GM23338 (cell line): ENCODE measurements around the gene IGSF21.

Source experiments
- EZH2 ChIP-seq: fragments of 200-600 bp; sonication (generic); IDR thresholded peaks from one replicate; pipeline ENCODE4 v1.8.0; 2017; ENCODE audit warnings: antibody characterized with exemption, mild to moderate bottlenecking, low read depth; ENCODE audit not compliant: unreplicated experiment
- EZH2phosphoT487 ChIP-seq: fragments of 200-600 bp; sonication (generic); IDR thresholded peaks from one replicate; pipeline ENCODE4 v1.8.1; 2018; ENCODE audit warnings: antibody characterized with exemption; ENCODE audit not compliant: unreplicated experiment
- POLR2AphosphoS5 ChIP-seq: IDR thresholded peaks from 2 replicates; pipeline ENCODE4 v1.6.1; 2016; ENCODE audit warnings: antibody characterized with exemption, low read depth
- ZNF331 ChIP-seq: fragments of 250-450 bp; sonication (Bioruptor Pico); IDR thresholded peaks from 2 replicates; pipeline ENCODE4 v1.5.0; 2020; ENCODE audit warnings: low read depth, mild to moderate bottlenecking, moderate library complexity
- TF ChIP-seq, protein P1 (sequence below), 2 experiments: fragments of 200-600 bp in 1 of 2; sonication (generic) in 1 of 2; conservative IDR thresholded peaks; 2 replicates each; pipeline versions ENCODE4 v1.5.1 to v1.6.1; 2016 to 2017; ENCODE audit warnings: antibody characterized with exemption in 2 of 2, low read depth in 2 of 2, mild to moderate bottlenecking in 2 of 2, moderate library complexity in 1 of 2

DNA sequence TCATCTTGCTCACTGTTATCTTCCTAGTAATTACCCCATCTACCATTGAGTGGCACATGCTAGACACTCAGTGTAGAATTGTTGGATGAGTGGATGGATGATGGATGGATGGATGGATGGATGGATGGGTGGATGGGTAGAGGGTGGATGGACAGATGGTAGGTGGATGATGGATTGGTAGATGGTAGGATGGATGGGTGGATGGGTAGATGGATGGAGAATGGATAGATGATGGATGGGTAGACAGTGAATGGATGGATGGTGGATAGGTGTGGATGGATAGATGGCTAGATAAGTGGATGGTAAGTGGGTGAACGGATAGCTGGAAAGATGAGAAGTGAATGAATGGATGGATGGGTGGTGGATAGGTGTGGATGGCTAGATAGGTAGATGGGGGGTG, 207.9 kb downstream of the IGSF21 start:
- TF ChIP-seq, protein P1, sequence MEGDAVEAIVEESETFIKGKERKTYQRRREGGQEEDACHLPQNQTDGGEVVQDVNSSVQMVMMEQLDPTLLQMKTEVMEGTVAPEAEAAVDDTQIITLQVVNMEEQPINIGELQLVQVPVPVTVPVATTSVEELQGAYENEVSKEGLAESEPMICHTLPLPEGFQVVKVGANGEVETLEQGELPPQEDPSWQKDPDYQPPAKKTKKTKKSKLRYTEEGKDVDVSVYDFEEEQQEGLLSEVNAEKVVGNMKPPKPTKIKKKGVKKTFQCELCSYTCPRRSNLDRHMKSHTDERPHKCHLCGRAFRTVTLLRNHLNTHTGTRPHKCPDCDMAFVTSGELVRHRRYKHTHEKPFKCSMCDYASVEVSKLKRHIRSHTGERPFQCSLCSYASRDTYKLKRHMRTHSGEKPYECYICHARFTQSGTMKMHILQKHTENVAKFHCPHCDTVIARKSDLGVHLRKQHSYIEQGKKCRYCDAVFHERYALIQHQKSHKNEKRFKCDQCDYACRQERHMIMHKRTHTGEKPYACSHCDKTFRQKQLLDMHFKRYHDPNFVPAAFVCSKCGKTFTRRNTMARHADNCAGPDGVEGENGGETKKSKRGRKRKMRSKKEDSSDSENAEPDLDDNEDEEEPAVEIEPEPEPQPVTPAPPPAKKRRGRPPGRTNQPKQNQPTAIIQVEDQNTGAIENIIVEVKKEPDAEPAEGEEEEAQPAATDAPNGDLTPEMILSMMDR (conservative IDR thresholded peaks at IDR 0.05; ENCODE audit: low read depth in 2 of 2) = no peak
- TF ChIP-seq EZH2phosphoT487 (no peak), EZH2 (no peak), ZNF331 (no peak), POLR2AphosphoS5 (no peak)
